GM19467 (cell line): Measurements from ENCODE around the gene EFNB2.

Experiments
- ATAC-seq: cut with Tn5 transposase; IDR thresholded peaks from one replicate; pipeline ENCODE4 v1.9.1; 2021; ENCODE audit warnings: mild to moderate bottlenecking, moderate library complexity; ENCODE audit not compliant: unreplicated experiment

EFNB2 gene

GRCh38 chr13:106462710-106463109 is 72.8 kb downstream of the EFNB2 start:
- ATAC-seq: no peak

- no peak for ATAC-seq
These were observed 79.7 kb downstream of the EFNB2 start for GRCh38 chr13:106455777-106456176.

GRCh38 chr13:106455190-106455589 is 80.3 kb downstream of the EFNB2 start:
- no peak for ATAC-seq

- no peak for ATAC-seq
These were observed 82.4 kb downstream of the EFNB2 start for GRCh38 chr13:106453101-106453500.

- no peak for ATAC-seq
These were observed 84.5 kb downstream of the EFNB2 start for GRCh38 chr13:106450991-106451390.

GRCh38 chr13:106449096-106449495 is 86.4 kb downstream of the EFNB2 start:
- no peak for ATAC-seq

GRCh38 chr13:106445996-106446395 is 89.5 kb downstream of the EFNB2 start:
- ATAC-seq: no peak

- no peak for ATAC-seq
These were observed 91.7 kb downstream of the EFNB2 start for GRCh38 chr13:106443607-106444322.

GRCh38 chr13:106440866-106441265 is 94.6 kb downstream of the EFNB2 start:
- ATAC-seq: no peak
